Progenitor cell of endocrine pancreas (in vitro differentiated cells): ENCODE measurements around the gene OR6V1. TPM values are rescaled to one million over a fixed set of nuclear protein-coding genes. Genes with fewer than 3 reads are reported as not detected.

Experiments used
- DNase-seq: peaks from one replicate; pipeline ENCODE4 v3.0.0; 2021; ENCODE audit warnings: low spot score; ENCODE audit not compliant: unreplicated experiment
- H3K27ac Mint-ChIP-seq: 2 replicates; pipeline ENCODE4 v1.8.0; 2021; ENCODE audit warnings: mild to moderate bottlenecking, moderate library complexity, mixed read lengths
- H3K27me3 Mint-ChIP-seq: 2 replicates; pipeline ENCODE4 v1.8.0; 2021; ENCODE audit warnings: mixed read lengths
- H3K36me3 Mint-ChIP-seq: 2 replicates; pipeline ENCODE4 v1.8.0; 2022; ENCODE audit warnings: mixed read lengths; ENCODE audit not compliant: insufficient read depth
- H3K4me1 Mint-ChIP-seq: 2 replicates; pipeline ENCODE4 v1.8.0; 2021; ENCODE audit warnings: low read depth, mixed read lengths
- H3K4me3 Mint-ChIP-seq: 2 replicates; pipeline ENCODE4 v1.8.0; 2021; ENCODE audit warnings: low read depth, mild to moderate bottlenecking, moderate library complexity, mixed read lengths
- H3K9me3 Mint-ChIP-seq: 2 replicates; pipeline ENCODE4 v1.8.0; 2021; ENCODE audit warnings: low read depth, mixed read lengths
- total RNA-seq: library from RNA; stranded (reverse); gene quantifications from 2 replicates; pipeline ENCODE4 v1.2.1, GENCODE V29; 2021
- TF ChIP-seq, protein P1 (sequence below): fragments of 200-600 bp; sonication (generic); IDR thresholded peaks from one replicate; pipeline ENCODE4 v1.5.0; 2021; ENCODE audit warnings: antibody characterized with exemption, mild to moderate bottlenecking; ENCODE audit not compliant: unreplicated experiment

Gene OR6V1
- total RNA-seq, 1 donor from 2014 or later: not detected

DNA sequence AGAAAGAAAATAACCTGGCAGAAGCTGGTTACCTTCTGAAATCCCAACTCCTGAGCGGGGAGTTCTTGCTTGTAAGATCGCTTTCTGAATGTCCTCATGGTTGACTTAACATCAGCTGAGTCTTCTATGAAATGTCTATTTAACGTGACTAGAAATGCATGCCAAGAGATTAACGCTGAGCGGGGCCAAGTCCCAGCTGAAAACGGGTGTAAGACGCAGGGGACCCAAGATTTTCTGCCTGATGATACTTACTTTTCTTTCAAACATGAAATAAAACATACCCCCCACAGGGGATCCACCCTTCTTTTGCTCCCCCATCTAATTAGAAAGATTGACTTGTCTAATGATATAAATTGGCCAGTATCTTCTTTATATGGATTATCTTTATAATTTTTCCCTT, 40.1 kb upstream of the OR6V1 start:
- no peak for DNase-seq
- Mint-ChIP-seq H3K36me3 (no peaks in the 10 kb centered on the region), H3K4me1 (peaks cover 2% of the 10 kb centered on the region), H3K9me3 (no peaks in the 10 kb centered on the region), H3K4me3 (no peak overlapping the region), H3K27ac (no peak overlapping the region), H3K27me3 (peaks cover 47% of the 10 kb centered on the region)
- TF ChIP-seq, protein P1, sequence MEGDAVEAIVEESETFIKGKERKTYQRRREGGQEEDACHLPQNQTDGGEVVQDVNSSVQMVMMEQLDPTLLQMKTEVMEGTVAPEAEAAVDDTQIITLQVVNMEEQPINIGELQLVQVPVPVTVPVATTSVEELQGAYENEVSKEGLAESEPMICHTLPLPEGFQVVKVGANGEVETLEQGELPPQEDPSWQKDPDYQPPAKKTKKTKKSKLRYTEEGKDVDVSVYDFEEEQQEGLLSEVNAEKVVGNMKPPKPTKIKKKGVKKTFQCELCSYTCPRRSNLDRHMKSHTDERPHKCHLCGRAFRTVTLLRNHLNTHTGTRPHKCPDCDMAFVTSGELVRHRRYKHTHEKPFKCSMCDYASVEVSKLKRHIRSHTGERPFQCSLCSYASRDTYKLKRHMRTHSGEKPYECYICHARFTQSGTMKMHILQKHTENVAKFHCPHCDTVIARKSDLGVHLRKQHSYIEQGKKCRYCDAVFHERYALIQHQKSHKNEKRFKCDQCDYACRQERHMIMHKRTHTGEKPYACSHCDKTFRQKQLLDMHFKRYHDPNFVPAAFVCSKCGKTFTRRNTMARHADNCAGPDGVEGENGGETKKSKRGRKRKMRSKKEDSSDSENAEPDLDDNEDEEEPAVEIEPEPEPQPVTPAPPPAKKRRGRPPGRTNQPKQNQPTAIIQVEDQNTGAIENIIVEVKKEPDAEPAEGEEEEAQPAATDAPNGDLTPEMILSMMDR: no peak

DNA sequence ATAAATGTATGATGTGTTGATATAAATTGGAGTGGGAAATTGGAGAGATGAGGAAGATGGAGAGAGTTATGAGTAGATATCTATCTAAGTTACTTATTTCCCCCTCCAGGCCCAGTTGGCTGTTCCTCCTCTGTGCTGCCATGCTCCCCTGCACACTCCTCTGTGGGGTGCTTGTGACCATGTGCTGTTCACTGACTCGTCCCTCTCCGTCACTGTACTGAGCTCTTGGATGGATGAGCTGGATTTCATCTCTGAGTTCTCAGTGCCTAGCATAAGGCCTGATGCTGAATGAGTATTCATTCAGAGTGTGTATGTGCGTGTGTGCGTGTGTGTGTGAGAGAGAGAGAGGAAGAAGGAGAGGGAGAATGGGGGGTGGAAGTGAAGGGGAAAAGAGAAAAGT, 39.7 kb upstream of the OR6V1 start:
- Mint-ChIP-seq H3K4me3 (no peak overlapping the region), H3K27ac (no peak overlapping the region), H3K4me1 (peaks cover 2% of the 10 kb centered on the region), H3K36me3 (no peaks in the 10 kb centered on the region), H3K9me3 (no peaks in the 10 kb centered on the region), H3K27me3 (peaks cover 47% of the 10 kb centered on the region)
- TF ChIP-seq, protein P1: no peak
- DNase-seq: no peak

- peaks cover 40% of the 10 kb centered on the region for H3K27me3 Mint-ChIP-seq
- no peak overlapping the region for H3K27ac Mint-ChIP-seq
- TF ChIP-seq, protein P1: no peak
- peaks cover 2% of the 10 kb centered on the region for H3K4me1 Mint-ChIP-seq
- H3K4me3 Mint-ChIP-seq: no peak overlapping the region
- no peaks in the 10 kb centered on the region for H3K36me3 Mint-ChIP-seq
- DNase-seq: no peak
- H3K9me3 Mint-ChIP-seq: no peaks in the 10 kb centered on the region
Observed at GRCh38 chr7:143013473-143013872, 38.7 kb upstream of the OR6V1 start.

DNA sequence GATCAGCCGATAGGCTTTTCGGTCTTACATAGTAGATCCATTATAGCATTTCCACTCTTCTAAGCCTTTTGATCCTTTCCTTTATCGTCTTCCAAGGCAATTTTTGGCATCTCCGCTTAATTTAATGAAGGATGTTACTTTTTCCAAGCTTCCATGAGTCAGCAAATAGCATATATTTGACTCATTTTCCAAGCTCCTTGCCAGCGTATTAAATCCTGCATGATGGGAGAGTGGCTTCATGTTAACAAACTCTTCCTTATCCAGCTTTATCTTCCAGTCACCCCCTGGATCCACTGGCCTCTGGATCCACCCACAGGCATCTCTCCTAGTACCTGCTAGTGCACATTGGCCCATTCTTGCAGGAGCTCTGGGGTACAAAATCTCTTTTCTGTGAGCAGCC, 38.2 kb upstream of the OR6V1 start:
- H3K4me3 Mint-ChIP-seq: no peak overlapping the region

DNA sequence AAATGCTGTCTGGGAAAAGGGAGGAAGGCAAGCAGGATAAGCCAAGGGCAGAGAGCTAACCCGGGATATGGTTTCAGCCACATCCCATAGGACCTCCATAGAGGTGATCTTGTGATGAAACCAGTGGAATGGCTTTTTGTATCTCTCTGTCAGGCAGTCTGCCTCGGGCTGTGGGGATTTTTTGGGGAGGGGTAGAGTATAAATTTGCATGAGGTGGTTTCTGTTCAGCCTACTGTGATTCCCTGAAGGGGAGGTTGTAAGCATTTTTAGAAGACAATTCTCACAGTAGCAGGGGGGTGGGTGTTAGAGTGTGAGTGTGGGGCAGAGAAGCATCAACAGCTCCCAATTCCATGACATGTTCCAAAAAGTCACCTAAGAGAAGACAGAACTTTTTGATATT, 37.1 kb upstream of the OR6V1 start:
- Mint-ChIP-seq H3K36me3 (no peaks in the 10 kb centered on the region), H3K27ac (no peak overlapping the region), H3K27me3 (peaks cover 29% of the 10 kb centered on the region), H3K4me3 (no peak overlapping the region), H3K4me1 (peaks cover 2% of the 10 kb centered on the region), H3K9me3 (peaks cover 6% of the 10 kb centered on the region)
- no peak for DNase-seq
- TF ChIP-seq, protein P1: no peak

More for the DNA sequence above, 38.2 kb upstream of the OR6V1 start:
- H3K4me1 Mint-ChIP-seq: peaks cover 2% of the 10 kb centered on the region
- no peaks in the 10 kb centered on the region for H3K9me3 Mint-ChIP-seq
- H3K36me3 Mint-ChIP-seq: no peaks in the 10 kb centered on the region
- peaks cover 37% of the 10 kb centered on the region for H3K27me3 Mint-ChIP-seq
- no peak overlapping the region for H3K27ac Mint-ChIP-seq
- DNase-seq: no peak
- TF ChIP-seq, protein P1: no peak
